NCI-H460 (cell line): ENCODE data around the gene PIK3R4. TPM values are rescaled to one million over a fixed set of nuclear protein-coding genes. Genes with fewer than 3 reads are reported as not detected.

ENCODE experiments used
- DNase-seq: peaks from one replicate; pipeline ENCODE4 v3.0.0-alpha.2; 2016; ENCODE audit warnings: low read depth; ENCODE audit errors: extremely low read depth
- polyA plus RNA-seq: library from polyadenylated mRNA; depleted of rRNA; stranded (reverse); fragments of >200 nt; gene quantifications from 2 replicates; pipeline ENCODE4 v1.2.3, GENCODE V29; 2014; cell fraction: nucleus; rRNA removed
- total RNA-seq: library from RNA; depleted of rRNA; stranded (reverse); fragments of >200 nt; shearing (Covaris generic); gene quantifications from 2 replicates; pipeline ENCODE4 v1.2.3, GENCODE V29; 2014; rRNA removed

The PIK3R4 gene
- 22.8 and 29.2 TPM in 2 replicates for total RNA-seq
- polyA plus RNA-seq: 41.0 and 52.3 TPM in 2 replicates

- DNase-seq: peak; percentile 96
These were observed at the start of gene PIK3R4 for GRCh38 chr3:130746246-130747039. Gene PIK3R4, minus strand, starts transcription at chr3:130746829. Its CDS starts 1,611 bp downstream, at chr3:130745218.

DNA sequence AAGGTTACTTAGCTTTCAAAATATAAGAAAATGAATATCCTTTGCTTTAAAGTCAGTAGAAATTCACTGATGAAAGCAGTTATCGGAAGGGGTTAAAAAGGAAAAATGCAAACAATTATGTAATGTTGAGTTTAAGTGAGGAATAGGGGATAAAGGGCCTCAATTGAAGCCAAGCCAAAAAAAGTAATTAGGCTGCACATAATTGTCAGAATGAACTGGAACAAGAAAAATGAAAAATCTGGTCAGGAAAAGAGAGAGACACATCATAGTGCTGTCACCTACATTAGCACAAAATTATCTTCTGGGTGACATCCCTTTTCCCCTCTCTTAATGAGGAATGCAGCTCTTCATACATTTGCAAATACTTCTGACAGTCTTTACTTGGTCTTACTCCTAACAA, 48.8 kb upstream of the PIK3R4 start:
- no peak for DNase-seq

GRCh38 chr3:130792246-130792645, 45.6 kb upstream of the PIK3R4 start:
- no peak for DNase-seq

GRCh38 chr3:130789782-130790322, 43.2 kb upstream of the PIK3R4 start:
- no peak for DNase-seq

- DNase-seq: no peak
These were observed 40.9 kb upstream of the PIK3R4 start for GRCh38 chr3:130787422-130788068.

- DNase-seq: no peak
These were observed 39.7 kb upstream of the PIK3R4 start for GRCh38 chr3:130786306-130786705.

DNA sequence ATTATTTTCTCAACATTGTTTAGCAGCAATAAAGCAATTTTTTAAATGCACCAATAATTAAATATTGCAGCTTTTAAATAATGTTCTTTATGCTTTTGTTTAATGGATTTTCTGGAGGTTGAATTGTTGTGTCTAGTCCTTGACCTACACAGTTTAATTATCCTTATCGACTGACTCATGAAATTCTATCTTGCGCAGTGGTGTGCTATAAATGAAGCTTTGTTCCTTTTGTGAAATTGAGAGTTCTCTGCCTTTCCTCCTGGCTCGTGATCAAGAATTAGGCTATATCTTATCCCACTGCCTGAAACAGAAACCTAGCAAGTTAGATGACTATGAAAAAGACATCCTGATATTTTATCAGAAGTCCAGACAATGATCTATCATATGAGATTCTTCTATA, 37.0 kb upstream of the PIK3R4 start:
- DNase-seq: no peak

- DNase-seq: no peak
These were observed 32.9 kb upstream of the PIK3R4 start for GRCh38 chr3:130779486-130779885.

- no peak for DNase-seq
These were observed 32.4 kb upstream of the PIK3R4 start for GRCh38 chr3:130779031-130779430.

DNA sequence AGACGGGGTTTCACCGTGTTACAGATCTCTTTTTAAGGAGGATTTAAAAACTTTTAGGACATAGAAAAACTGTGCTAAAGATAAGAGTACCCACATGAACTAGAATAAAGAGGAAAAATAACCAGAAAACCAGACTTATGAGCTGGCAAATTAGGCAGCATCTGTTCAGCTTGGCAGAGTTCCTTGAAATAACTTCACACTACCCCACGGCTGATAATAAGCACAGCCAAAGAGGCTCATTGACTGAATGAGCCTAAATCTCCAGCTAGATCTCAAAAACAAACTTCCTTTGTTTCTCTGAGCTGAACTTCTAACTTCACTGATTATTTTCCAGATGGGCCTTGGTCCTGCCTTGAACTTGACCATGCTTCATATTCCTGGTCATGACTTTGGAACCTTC, 26.7 kb upstream of the PIK3R4 start:
- DNase-seq: no peak

DNA sequence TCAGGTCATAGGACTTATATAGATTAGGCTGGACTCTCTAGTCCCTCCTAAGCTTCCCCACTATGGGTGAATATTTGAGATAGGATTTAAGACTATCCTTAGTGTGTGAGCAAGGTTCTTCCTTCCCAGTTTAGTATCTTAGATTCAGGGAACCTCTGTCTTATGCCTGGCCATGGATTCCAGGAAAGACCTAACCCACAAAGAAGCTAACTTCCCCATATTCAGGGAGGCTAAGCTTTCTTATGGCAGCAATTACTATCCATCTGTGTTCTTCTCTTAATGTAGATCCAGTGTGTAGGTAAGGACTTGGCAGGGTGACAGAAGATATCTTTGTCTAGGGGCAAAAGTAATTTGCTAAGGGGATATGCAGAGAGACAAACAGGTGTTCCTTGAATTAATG, 25.5 kb upstream of the PIK3R4 start:
- DNase-seq: no peak

DNA sequence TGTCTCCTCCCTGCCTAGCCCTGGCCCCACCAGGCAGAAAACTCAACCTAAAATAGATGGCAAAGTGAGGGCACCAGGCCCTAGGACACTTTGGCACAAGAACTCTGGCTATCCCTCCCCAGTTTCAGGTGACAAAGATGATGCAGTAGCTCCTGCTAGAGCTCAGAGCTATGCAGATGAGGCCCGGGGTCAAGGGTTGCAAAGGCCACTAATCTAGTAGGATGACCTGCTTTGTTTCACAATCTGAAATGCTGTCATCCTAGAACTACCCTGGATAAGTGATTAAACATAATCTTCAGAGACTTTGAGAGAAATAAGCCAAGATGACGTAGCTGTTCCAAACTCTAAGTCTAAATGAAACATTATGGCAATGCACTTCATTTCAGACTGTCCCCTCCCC, 24.0 kb upstream of the PIK3R4 start:
- no peak for DNase-seq

GRCh38 chr3:130761730-130762311, 15.2 kb upstream of the PIK3R4 start:
- DNase-seq: no peak

GRCh38 chr3:130760922-130761321, 14.3 kb upstream of the PIK3R4 start:
- peak; percentile 68 for DNase-seq

DNA sequence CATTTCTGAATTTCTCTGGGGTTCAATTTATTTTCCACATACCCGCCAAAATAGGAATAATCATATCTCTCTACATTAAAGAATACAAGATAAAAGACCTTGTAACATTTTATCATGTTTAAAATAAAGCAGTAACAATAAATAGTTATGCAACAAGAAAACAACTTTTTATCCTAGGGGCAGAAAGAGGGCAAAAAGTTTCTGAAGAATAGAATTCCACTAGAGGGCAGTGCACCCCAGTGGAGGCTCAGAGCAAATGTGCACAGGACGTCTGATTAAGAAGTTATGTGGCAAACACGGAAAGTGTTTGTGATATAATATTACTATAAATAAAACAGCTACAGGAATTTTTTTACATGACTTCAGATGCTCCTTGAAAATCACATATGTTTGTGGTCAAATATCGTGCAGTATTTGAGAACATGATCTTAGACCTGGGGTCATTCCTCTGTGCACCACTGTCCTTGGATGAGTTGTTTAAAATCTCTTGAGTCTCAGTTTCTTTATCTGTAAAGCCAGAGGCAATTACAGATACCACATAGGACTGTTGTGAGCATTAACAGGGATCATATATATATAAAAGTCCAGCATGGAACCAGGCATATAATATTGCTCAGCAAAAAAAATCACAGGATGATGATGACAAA, 13.2 kb upstream of the PIK3R4 start:
- DNase-seq: peak; percentile 62

DNA sequence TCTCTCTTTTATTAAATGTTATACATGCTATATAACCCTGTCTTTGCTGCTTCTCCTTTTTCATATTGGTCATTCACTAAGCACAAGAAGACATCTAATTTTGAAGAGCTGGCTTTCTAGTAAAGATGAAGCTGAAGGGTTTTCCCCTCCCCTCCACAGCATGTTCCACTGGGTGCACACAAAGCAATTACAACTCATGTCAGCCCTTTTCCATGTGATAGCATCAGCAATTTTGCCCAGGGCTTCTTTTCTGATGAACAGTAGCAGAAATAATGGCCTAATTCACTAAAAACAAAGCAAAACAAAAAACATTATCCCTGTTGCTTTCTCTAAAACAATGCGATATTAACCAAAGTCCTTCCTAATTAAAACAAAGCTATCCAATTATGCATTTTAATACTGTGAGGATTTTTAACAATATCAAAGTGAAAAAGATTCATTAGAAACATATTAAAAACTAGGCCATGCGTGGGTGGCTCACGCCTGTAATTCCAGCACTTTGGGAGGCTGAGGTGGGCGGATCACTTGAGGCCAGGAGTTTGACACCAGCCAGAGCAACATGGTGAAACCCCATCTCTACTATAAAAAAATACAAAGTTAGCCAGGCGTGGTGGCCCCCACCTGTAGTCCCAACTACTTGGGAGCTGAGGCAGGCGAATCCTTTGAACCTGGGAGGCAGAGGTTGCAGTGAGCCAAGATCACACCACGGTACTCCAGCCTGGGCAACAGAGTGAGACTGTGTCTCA, 12.2 kb upstream of the PIK3R4 start:
- no peak for DNase-seq

DNA sequence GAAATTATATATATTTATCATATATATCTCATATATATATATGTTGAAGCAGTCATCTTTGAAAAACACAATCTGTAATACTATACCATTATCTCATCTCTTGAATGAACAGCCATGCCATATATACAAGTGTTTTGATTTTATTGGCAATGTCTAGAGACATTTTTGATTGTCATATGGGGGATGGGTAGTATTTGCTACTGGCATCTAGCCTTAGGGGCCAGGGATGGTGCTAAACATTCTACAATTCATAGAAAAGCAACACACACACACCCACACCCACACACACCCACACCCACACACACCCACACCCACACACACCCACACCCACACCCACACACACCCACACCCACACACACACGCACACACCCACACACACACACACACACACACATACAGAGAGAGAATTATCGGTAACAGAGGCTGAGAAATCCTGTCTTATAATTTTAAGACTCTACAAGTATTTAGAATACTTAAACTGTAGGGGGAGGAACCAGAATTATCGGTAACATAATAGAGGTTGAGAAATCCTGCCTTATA, 11.1 kb upstream of the PIK3R4 start:
- DNase-seq: no peak

GRCh38 chr3:130755666-130756065, 9.0 kb upstream of the PIK3R4 start:
- no peak for DNase-seq

DNA sequence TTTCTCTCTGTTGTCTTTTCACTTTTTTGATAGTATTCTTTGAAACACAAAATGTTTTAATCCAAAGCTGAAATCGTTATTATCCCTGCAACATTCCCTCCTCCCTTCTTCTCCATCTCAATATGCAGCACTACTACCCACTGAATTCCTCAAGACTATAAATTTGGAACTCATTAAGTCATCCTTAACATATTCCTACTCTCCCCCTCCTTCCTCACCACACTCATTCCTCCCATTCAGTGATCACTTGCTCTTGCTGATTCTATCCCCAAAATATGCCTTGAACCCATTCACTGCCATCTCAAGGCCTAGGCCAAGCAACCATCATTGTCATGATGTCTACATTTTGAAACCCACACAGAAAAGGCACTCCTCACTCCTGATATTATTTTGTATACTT, 2.4 kb upstream of the PIK3R4 start:
- DNase-seq: no peak

DNA sequence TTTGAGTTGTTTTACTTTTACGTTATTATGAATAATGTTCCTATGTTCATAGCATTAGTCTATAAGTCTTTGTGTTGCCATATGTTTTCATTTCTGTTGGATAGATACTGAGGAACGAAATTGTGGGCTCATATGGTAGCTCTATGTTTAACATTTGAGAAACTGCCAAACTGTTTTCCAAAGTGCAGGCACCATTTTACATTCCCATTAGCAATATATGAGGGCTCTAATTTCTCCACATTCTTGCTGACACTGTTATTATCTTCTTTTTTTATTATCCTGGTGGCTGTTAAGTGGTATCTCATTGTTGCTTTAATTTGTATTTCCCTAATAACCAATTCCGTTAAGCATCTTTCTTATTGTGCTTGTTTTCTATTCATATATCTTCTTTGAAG, 1.8 kb upstream of the PIK3R4 start:
- no peak for DNase-seq
